Sciatic nerve (tissue), 2 donors: Measurements from ENCODE around the gene C6orf163. TPM values are rescaled to one million over a fixed set of nuclear protein-coding genes. Genes with fewer than 3 reads are reported as not detected.

Experiments
- ATAC-seq: fragments of 200-7000 bp; cut with Tn5 transposase; one replicate; pipeline ENCODE4 v1.9.1; 2020; ENCODE audit warnings: mild to moderate bottlenecking, moderate library complexity
- DNase-seq: peaks from one replicate; pipeline ENCODE4 v3.0.0-alpha.2; 2020; ENCODE audit warnings: low spot score
- intact Hi-C: fragments of 100-400 bp; cut with DNase I; formaldehyde crosslinking; loops from one replicate; pipeline ENCODE4 v1.14.2; 2022
- total RNA-seq: library from RNA; stranded (reverse); fragmentation: NEBNext Ultra II Directional; extraction: Animal tissue kit (Norgen Biotek cat#: 25700); gene quantifications from one replicate; pipeline ENCODE4 v1.2.1, GENCODE V29; 2021
- donor health status: DM: no; HTN: no; CAD: no.
- donor health status: DM: no; HTN: no; CAD: no.

C6orf163 gene
- total RNA-seq, 1 donor from 2014 or later, result 4.7 TPM

GRCh38 chr6:87401832-87402231 is 57.2 kb downstream of the C6orf163 start:
- DNase-seq (no peak), ATAC-seq (no peak)
- intact Hi-C loops, result no loop called here

GRCh38 chr6:87407561-87407900 is 62.9 kb downstream of the C6orf163 start:
- intact Hi-C loops, result no loop called here
- peak; percentile 76 for ATAC-seq
- DNase-seq, result peak; percentile 64

GRCh38 chr6:87407901-87408720 is 63.5 kb downstream of the C6orf163 start, which contains the start of gene CFAP206:
Gene CFAP206, plus strand, starts transcription at chr6:87407972. Its CDS starts 1,868 bp downstream, at chr6:87409840.
- DNase-seq, result peak; percentile 84
- intact Hi-C loops, result no loop called here

GRCh38 chr6:87408721-87409155 is 64.1 kb downstream of the C6orf163 start:
- intact Hi-C loops, result no loop called here
- DNase-seq (no peak), ATAC-seq (no peak)

More at GRCh38 chr6:87407901-87408720, 63.5 kb downstream of the C6orf163 start, which contains the start of gene CFAP206:
- peak; percentile 97 for ATAC-seq

Other genes with a start within 250 kb of the C6orf163 start
- gene CGA, start 249.7 kb upstream of the C6orf163 start, total RNA-seq, result not detected
- 96.2 TPM for gene ZNF292, start 189.2 kb upstream of the C6orf163 start, total RNA-seq
- gene SMIM8, start 22.2 kb upstream of the C6orf163 start, total RNA-seq, result 17.6 TPM
- not detected for gene GJB7, start 15.5 kb upstream of the C6orf163 start, total RNA-seq
- 0.40 TPM for gene CFAP206, start 63.2 kb downstream of the C6orf163 start, total RNA-seq
- 32.6 TPM for gene SLC35A1, start 128.2 kb downstream of the C6orf163 start, total RNA-seq
- 31.9 TPM for gene RARS2, start 245.2 kb downstream of the C6orf163 start, total RNA-seq
- gene ORC3, start 245.3 kb downstream of the C6orf163 start, total RNA-seq, result 28.0 TPM